SK-N-SH treated with all-trans-retinoic acid at 6 μM for 48 hours (cell line): ENCODE measurements around the gene CHRND.

ENCODE experiments used
- ATAC-seq: fragments of 200-7000 bp; cut with Tn5 transposase; 3 replicates; pipeline ENCODE4 v1.9.1; 2020; ENCODE audit warnings: mild to moderate bottlenecking, moderate library complexity
- ARNTL ChIP-seq: fragments of 450-650 bp; formaldehyde crosslinking; IDR thresholded peaks from 2 replicates; pipeline ENCODE4 v1.5.0; 2020; ENCODE audit warnings: low read depth, mild to moderate bottlenecking, moderate library complexity, borderline replicate concordance
- CSDC2 ChIP-seq: fragments of 250-450 bp; sonication (Bioruptor Pico); IDR thresholded peaks from 2 replicates; pipeline ENCODE4 v1.5.0; 2020; ENCODE audit warnings: mild to moderate bottlenecking, moderate library complexity
- ISL1 ChIP-seq: fragments of 250-450 bp; sonication (Bioruptor Pico); IDR thresholded peaks from 2 replicates; pipeline ENCODE4 v2.1.2; 2022; ENCODE audit warnings: mild to moderate bottlenecking, moderate library complexity
- OSR1 ChIP-seq: fragments of 250-450 bp; sonication (Bioruptor Pico); IDR thresholded peaks from 2 replicates; pipeline ENCODE4 v1.8.0; 2022; ENCODE audit warnings: moderate library complexity, mild to moderate bottlenecking, inconsistent platforms
- PPARA ChIP-seq: fragments of 250-450 bp; sonication (Bioruptor Pico); IDR thresholded peaks from 2 replicates; pipeline ENCODE4 v1.5.0; 2020; ENCODE audit warnings: mild to moderate bottlenecking, borderline replicate concordance
- RARB ChIP-seq: fragments of 250-450 bp; sonication (Bioruptor Pico); IDR thresholded peaks from 2 replicates; pipeline ENCODE4 v1.8.0; 2021; ENCODE audit warnings: mild to moderate bottlenecking, moderate library complexity
- SNAI2 ChIP-seq: fragments of 250-450 bp; sonication (Bioruptor Pico); IDR thresholded peaks from 2 replicates; pipeline ENCODE4 v1.5.0; 2020; ENCODE audit warnings: mild to moderate bottlenecking, moderate library complexity
- TCF4 ChIP-seq: fragments of 250-450 bp; sonication (Bioruptor Pico); IDR thresholded peaks from 2 replicates; pipeline ENCODE4 v1.8.0; 2021; ENCODE audit warnings: mild to moderate bottlenecking, moderate library complexity, borderline replicate concordance
- TOX ChIP-seq: fragments of 250-450 bp; sonication (Bioruptor Pico); IDR thresholded peaks from 2 replicates; pipeline ENCODE4 v1.8.0; 2021; ENCODE audit warnings: mild to moderate bottlenecking, moderate library complexity, borderline replicate concordance
- ZC3H10 ChIP-seq: fragments of 250-450 bp; sonication (Bioruptor Pico); IDR thresholded peaks from 2 replicates; pipeline ENCODE4 v1.5.1; 2021; ENCODE audit warnings: mild to moderate bottlenecking, moderate library complexity
- ZFP3 ChIP-seq: fragments of 250-450 bp; sonication (Bioruptor Pico); IDR thresholded peaks from 2 replicates; pipeline ENCODE4 v1.5.0; 2020; ENCODE audit warnings: mild to moderate bottlenecking, moderate library complexity
- ZFP30 ChIP-seq: fragments of 450-650 bp; formaldehyde crosslinking; IDR thresholded peaks from 2 replicates; pipeline ENCODE4 v1.5.0; 2022; ENCODE audit warnings: mild to moderate bottlenecking, moderate library complexity
- ZNF565 ChIP-seq: fragments of 450-650 bp; formaldehyde crosslinking; conservative IDR thresholded peaks from 2 replicates; pipeline ENCODE4 v1.5.0; 2020; ENCODE audit warnings: low read depth, mild to moderate bottlenecking, moderate library complexity
- ZNF70 ChIP-seq: fragments of 450-650 bp; formaldehyde crosslinking; IDR thresholded peaks from 2 replicates; pipeline ENCODE4 v1.5.0; 2020; ENCODE audit warnings: mild to moderate bottlenecking, moderate library complexity
- ZNF8 ChIP-seq: fragments of 450-650 bp; formaldehyde crosslinking; IDR thresholded peaks from 2 replicates; pipeline ENCODE4 v1.5.0; 2020; ENCODE audit warnings: mild to moderate bottlenecking, moderate library complexity
- TF ChIP-seq, protein P1 (sequence below): fragments of 250-450 bp; sonication (Bioruptor Pico); IDR thresholded peaks from 2 replicates; pipeline ENCODE4 v1.5.1; 2020; ENCODE audit warnings: low read depth, mild to moderate bottlenecking, moderate library complexity
- TF ChIP-seq, protein P2 (sequence below): fragments of 250-450 bp; sonication (Bioruptor Pico); IDR thresholded peaks from 2 replicates; pipeline ENCODE4 v1.8.0; 2020; ENCODE audit warnings: mild to moderate bottlenecking, moderate library complexity, borderline replicate concordance
- TF ChIP-seq, protein P3 (sequence below): fragments of 250-450 bp; sonication (Bioruptor Pico); IDR thresholded peaks from 2 replicates; pipeline ENCODE4 v1.5.0; 2020; ENCODE audit warnings: mild to moderate bottlenecking, moderate library complexity
- TF ChIP-seq, protein P4 (sequence below): fragments of 250-450 bp; sonication (Bioruptor Pico); IDR thresholded peaks from 2 replicates; pipeline ENCODE4 v1.8.0; 2021; ENCODE audit warnings: low read depth, mild to moderate bottlenecking, moderate library complexity, borderline replicate concordance
- TF ChIP-seq, protein P5 (sequence below): fragments of 250-450 bp; sonication (Bioruptor Pico); IDR thresholded peaks from 2 replicates; pipeline ENCODE4 v1.5.1; 2021; ENCODE audit warnings: mild to moderate bottlenecking, moderate library complexity

Gene CHRND

DNA sequence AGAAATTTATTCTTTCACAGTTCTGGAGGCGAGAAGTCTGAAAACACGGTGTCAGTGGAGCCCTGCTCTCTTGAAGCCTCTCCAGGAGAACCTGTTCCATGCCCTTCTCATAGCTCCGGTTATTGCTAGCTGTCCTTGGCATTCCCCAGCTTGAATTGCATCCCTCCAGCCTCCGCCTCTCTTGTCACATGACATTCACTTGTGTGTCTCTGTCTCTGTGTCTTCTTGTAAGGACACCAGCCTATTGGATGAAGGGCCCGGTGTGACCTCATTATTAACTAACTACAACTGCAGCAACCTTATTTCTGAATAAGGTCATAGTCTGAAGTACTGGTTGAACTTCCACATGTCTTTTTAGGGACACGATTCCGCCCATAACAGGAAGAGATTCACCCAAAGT is 10.3 kb upstream of the CHRND start:
- TF ChIP-seq RARB (CRISPR knock-in tag) (no peak), PPARA (CRISPR knock-in tag) (no peak), ISL1 (no peak), TOX (CRISPR knock-in tag) (no peak), ARNTL (no peak), SNAI2 (CRISPR knock-in tag) (no peak), OSR1 (CRISPR knock-in tag) (no peak), TCF4 (CRISPR knock-in tag) (no peak), CSDC2 (no peak), ZFP3 (CRISPR knock-in tag) (no peak), ZNF70 (CRISPR knock-in tag) (no peak), ZNF8 (CRISPR knock-in tag) (no peak), ZFP30 (no peak), ZNF565 (CRISPR knock-in tag) (no peak), ZC3H10 (CRISPR knock-in tag) (no peak)
- TF ChIP-seq, protein P1, sequence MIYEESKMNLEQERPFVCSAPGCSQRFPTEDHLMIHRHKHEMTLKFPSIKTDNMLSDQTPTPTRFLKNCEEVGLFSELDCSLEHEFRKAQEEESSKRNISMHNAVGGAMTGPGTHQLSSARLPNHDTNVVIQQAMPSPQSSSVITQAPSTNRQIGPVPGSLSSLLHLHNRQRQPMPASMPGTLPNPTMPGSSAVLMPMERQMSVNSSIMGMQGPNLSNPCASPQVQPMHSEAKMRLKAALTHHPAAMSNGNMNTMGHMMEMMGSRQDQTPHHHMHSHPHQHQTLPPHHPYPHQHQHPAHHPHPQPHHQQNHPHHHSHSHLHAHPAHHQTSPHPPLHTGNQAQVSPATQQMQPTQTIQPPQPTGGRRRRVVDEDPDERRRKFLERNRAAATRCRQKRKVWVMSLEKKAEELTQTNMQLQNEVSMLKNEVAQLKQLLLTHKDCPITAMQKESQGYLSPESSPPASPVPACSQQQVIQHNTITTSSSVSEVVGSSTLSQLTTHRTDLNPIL (CRISPR knock-in tag), result no peak
- TF ChIP-seq, protein P2, sequence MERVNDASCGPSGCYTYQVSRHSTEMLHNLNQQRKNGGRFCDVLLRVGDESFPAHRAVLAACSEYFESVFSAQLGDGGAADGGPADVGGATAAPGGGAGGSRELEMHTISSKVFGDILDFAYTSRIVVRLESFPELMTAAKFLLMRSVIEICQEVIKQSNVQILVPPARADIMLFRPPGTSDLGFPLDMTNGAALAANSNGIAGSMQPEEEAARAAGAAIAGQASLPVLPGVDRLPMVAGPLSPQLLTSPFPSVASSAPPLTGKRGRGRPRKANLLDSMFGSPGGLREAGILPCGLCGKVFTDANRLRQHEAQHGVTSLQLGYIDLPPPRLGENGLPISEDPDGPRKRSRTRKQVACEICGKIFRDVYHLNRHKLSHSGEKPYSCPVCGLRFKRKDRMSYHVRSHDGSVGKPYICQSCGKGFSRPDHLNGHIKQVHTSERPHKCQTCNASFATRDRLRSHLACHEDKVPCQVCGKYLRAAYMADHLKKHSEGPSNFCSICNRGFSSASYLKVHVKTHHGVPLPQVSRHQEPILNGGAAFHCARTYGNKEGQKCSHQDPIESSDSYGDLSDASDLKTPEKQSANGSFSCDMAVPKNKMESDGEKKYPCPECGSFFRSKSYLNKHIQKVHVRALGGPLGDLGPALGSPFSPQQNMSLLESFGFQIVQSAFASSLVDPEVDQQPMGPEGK (CRISPR knock-in tag), result no peak
- TF ChIP-seq, protein P3, sequence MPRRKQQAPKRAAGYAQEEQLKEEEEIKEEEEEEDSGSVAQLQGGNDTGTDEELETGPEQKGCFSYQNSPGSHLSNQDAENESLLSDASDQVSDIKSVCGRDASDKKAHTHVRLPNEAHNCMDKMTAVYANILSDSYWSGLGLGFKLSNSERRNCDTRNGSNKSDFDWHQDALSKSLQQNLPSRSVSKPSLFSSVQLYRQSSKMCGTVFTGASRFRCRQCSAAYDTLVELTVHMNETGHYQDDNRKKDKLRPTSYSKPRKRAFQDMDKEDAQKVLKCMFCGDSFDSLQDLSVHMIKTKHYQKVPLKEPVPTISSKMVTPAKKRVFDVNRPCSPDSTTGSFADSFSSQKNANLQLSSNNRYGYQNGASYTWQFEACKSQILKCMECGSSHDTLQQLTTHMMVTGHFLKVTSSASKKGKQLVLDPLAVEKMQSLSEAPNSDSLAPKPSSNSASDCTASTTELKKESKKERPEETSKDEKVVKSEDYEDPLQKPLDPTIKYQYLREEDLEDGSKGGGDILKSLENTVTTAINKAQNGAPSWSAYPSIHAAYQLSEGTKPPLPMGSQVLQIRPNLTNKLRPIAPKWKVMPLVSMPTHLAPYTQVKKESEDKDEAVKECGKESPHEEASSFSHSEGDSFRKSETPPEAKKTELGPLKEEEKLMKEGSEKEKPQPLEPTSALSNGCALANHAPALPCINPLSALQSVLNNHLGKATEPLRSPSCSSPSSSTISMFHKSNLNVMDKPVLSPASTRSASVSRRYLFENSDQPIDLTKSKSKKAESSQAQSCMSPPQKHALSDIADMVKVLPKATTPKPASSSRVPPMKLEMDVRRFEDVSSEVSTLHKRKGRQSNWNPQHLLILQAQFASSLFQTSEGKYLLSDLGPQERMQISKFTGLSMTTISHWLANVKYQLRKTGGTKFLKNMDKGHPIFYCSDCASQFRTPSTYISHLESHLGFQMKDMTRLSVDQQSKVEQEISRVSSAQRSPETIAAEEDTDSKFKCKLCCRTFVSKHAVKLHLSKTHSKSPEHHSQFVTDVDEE (CRISPR knock-in tag), result no peak
- TF ChIP-seq, protein P4, sequence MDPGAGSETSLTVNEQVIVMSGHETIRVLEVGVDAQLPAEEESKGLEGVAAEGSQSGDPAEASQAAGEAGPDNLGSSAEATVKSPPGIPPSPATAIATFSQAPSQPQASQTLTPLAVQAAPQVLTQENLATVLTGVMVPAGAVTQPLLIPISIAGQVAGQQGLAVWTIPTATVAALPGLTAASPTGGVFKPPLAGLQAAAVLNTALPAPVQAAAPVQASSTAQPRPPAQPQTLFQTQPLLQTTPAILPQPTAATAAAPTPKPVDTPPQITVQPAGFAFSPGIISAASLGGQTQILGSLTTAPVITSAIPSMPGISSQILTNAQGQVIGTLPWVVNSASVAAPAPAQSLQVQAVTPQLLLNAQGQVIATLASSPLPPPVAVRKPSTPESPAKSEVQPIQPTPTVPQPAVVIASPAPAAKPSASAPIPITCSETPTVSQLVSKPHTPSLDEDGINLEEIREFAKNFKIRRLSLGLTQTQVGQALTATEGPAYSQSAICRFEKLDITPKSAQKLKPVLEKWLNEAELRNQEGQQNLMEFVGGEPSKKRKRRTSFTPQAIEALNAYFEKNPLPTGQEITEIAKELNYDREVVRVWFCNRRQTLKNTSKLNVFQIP (CRISPR knock-in tag), result no peak
- ATAC-seq, result no peak

DNA sequence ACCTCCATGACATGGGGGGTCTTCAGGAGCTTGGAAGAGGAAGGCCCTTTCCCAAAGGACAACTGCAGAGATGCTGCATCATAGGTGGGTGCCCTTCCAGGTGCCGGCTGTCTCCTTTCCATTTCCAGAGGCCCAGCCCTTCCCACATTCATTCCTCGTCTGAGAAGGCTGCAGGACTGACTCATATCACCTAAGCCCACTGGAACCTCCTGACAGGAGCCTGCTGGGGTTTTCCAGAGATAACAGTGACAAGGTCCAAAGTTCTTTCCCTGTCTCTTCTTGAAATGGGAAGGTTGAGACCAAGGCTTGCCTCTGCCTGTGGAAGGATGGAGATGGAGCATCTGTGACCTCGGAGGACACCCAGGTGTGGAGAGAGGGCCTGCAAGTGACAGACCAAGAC is 9.4 kb upstream of the CHRND start:
- ATAC-seq, result no peak
- TF ChIP-seq ARNTL (no peak), ZNF8 (CRISPR knock-in tag) (no peak), ISL1 (no peak), CSDC2 (no peak), PPARA (CRISPR knock-in tag) (no peak), TOX (CRISPR knock-in tag) (no peak), ZNF70 (CRISPR knock-in tag) (no peak), RARB (CRISPR knock-in tag) (no peak), SNAI2 (CRISPR knock-in tag) (no peak), ZFP30 (no peak)
- TF ChIP-seq, protein P2 (CRISPR knock-in tag), result no peak
- TF ChIP-seq, protein P1 (CRISPR knock-in tag), result no peak
- TF ChIP-seq, protein P4 (CRISPR knock-in tag), result no peak
- TF ChIP-seq, protein P3 (CRISPR knock-in tag), result no peak
- TF ChIP-seq, protein P5, sequence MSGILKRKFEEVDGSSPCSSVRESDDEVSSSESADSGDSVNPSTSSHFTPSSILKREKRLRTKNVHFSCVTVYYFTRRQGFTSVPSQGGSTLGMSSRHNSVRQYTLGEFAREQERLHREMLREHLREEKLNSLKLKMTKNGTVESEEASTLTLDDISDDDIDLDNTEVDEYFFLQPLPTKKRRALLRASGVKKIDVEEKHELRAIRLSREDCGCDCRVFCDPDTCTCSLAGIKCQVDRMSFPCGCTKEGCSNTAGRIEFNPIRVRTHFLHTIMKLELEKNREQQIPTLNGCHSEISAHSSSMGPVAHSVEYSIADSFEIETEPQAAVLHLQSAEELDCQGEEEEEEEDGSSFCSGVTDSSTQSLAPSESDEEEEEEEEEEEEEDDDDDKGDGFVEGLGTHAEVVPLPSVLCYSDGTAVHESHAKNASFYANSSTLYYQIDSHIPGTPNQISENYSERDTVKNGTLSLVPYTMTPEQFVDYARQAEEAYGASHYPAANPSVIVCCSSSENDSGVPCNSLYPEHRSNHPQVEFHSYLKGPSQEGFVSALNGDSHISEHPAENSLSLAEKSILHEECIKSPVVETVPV, result no peak
- TF ChIP-seq, all 23 proteins: peak for 0
